ENCODE data around the gene CLN3. TPM values are rescaled to one million over a fixed set of nuclear protein-coding genes. Genes with fewer than 3 reads are reported as not detected.
"Not testable (repeated sequence)": the region's sequence is repeated elsewhere in the genome, so short reads cannot be mapped to it uniquely, and the experiment has no call there.

The CLN3 gene
- total RNA-seq, 1 experiment from 2014 or later, result 62.7 TPM

DNA sequence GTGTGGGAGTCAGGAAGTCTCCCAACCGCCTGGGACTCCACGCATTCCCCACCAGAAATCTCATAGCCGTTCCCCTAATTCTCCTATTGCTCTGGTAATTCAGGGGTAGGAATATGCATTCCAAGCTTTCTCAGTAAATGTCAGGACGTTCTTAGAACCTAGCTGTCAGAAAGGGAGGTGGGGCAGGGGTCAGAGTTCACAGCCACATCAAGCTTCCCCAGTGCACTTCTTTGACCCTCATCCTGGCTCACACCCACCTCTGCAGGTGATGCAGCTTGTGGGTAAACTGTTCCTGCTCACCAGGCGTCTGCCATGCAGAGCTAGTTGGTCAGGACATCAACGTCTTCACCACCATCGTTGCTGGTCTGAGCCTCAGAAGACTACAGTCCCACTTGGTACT lies 28.8 kb upstream of the CLN3 start:
- in situ Hi-C loops (cut with HindIII; ENCODE audit: low sequenced_read_pairs), result no loop called here

DNA sequence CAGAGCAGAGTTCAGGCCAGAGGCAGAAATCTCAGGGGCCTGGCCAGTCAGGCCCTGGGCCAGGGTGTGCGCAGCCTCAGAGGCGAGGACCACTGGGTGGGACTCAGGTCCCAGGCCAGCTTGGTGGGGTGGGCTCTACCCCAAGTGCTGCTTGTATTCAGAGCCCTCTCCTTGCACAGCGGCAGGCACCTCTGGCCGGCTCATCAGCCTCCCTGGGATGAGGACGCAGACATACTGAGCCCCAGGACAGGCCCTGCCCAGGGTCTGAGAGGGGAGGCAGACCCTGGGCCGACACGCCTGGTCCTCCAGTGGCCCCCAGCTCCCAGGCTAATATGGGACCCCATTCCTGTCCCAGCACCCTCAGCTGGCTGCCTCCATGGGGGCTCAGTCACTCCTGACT lies 22.4 kb upstream of the CLN3 start:
- in situ Hi-C loops (cut with HindIII; ENCODE audit: low sequenced_read_pairs), result no loop called here
- DNase-seq (ENCODE audit: low spot score), result no peak

More for the DNA sequence above, 28.8 kb upstream of the CLN3 start:
- no peak for DNase-seq (ENCODE audit: low spot score)

- no peak for DNase-seq (ENCODE audit: low spot score)
Measured at GRCh38 chr16:28513484-28514181, 21.8 kb upstream of the CLN3 start.

GRCh38 chr16:28511801-28512789 lies 20.2 kb upstream of the CLN3 start:
- no peak for DNase-seq (ENCODE audit: low spot score)
- in situ Hi-C loops (cut with HindIII; ENCODE audit: low sequenced_read_pairs), result no loop called here

More at GRCh38 chr16:28513484-28514181, 21.8 kb upstream of the CLN3 start:
- in situ Hi-C loops (cut with HindIII; ENCODE audit: low sequenced_read_pairs), result no loop called here

DNA sequence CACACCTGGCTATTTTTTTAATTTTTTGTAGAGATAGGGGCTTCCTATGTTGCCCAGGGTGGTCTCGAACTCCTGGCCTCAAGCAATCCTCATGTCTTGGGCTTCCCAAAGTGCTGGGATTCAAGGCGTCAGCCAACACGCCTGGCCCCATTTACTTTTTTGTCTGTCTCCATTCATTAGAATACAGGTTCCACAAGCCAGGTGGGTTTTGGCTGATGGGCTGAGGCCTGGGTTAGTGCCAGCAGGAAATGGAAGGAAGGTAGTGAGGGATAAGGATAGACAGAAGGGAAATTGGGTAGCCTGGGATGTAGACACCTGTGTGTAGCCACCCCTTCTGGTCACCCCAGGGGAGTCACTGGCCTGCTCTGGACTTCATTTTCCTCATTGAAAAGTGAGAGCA lies 19.2 kb upstream of the CLN3 start:
- in situ Hi-C loops (cut with HindIII; ENCODE audit: low sequenced_read_pairs), result no loop called here

DNA sequence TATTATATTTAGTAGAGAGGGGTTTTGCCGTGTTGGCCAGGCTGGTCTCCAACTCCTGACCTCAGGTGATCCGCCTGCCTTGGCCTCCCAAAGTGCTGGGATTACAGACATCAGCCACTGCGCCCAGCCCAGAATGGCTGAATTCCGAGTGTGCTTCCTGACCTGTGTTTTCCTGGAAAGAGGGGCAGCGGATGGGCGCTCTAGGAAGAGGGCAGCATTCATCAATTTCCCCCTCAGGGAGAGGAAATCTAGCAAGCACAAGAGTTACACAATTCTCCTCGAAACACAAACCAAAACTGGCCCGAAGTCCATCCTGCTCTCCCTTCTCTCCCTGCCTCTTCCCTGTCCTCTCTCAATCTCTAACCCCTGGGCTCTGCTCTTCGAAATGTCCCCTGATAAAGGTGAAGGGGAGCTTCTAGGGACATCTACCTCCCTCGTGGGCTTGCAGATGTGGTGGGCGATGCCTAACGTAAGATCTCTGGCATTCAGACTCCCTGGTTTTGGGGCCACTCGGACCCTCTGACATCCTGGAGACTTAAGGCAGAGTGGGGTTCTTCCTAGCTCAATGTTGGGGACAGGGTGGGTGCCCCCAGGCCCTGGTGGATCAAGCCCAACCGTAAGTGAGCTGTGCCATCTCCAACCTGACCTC lies 13.7 kb upstream of the CLN3 start:
- DNase-seq (ENCODE audit: low spot score), result no peak
- in situ Hi-C loops (cut with HindIII; ENCODE audit: low sequenced_read_pairs), result no loop called here

More for the DNA sequence above, 19.2 kb upstream of the CLN3 start:
- no peak for DNase-seq (ENCODE audit: low spot score)

DNA sequence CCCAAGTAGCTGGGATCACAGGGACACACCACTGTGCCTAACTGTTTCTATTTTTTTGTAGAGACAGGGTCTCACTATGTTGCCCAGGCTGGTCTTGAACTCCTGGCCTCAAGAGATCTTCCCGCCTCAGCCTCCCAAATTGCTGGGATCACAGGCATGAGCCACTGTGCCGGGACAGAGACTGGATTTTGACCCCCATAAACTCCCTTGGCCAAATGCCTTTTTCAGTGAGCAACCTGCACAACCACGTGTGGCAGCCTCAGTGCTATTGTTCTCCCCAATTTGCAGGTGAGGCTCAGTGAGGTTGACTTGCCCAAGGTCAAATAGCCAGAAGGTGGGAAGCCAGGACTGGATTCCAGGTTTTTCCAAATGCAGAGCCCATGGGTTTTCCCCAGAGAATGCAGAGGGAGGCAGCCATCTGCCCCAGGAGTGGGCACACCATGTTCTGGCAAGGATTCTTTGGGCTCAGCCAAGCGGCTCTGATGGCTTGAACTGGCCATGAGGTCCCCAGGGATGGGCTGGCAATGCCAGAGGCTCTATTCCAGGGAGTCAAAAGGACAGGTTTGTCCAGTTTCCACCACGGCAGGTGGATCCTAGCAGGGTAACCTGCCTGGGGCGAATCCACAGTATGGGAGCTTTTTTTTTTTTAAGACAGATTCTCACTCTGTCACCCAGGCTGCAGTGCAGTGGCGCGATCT lies 13.0 kb upstream of the CLN3 start:
- in situ Hi-C loops (cut with HindIII; ENCODE audit: low sequenced_read_pairs), result no loop called here
- DNase-seq (ENCODE audit: low spot score), result no peak

- DNase-seq (ENCODE audit: low spot score), result no peak
- in situ Hi-C loops (cut with HindIII; ENCODE audit: low sequenced_read_pairs), result no loop called here
Measured at GRCh38 chr16:28503470-28504259, 11.8 kb upstream of the CLN3 start.

GRCh38 chr16:28502290-28502689 lies 10.4 kb upstream of the CLN3 start:
- DNase-seq (ENCODE audit: low spot score), result no peak
- in situ Hi-C loops (cut with HindIII; ENCODE audit: low sequenced_read_pairs), result no loop called here

DNA sequence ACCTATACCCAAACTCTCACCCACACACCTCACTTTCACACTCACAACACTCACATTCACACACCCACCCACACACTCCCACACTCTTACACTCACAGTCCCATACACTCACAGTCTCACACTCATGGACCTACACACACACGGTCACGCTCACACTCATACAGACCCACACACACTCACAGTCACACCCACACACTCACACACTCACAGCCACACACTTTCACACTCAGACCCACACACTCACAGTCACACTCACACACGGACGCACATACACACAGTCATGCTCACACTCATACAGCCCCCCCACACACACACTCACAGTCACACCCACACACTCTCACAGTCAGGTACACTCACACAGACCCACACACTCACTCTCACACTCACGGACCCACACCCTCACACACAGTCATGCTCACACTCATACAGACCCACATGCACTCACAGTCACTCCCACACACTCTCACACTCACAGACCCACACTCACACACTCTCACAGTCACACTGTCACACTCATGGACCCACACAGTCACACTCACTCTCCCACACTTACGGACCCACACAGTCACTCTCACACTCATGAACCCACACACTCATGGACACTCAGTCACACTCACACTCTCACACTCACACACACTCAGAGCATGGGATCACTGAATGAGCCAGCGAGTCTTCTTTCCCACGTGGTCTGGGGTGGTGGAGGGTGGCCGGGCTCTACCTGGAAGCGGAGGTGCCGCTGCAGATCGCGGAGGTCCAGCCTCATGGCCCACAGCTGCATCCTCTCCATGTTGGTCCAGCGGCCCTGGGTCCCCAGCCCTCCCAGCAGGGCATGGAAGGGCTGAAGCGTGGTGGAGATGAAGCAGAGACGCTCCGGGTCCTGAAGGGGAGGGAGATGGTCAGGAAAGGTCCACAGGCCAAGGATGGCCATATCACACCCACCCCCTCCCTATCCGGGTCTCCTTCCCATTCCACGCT lies 9.7 kb upstream of the CLN3 start:
- no peak for DNase-seq (ENCODE audit: low spot score)
- in situ Hi-C loops (cut with HindIII; ENCODE audit: low sequenced_read_pairs), result no loop called here

DNA sequence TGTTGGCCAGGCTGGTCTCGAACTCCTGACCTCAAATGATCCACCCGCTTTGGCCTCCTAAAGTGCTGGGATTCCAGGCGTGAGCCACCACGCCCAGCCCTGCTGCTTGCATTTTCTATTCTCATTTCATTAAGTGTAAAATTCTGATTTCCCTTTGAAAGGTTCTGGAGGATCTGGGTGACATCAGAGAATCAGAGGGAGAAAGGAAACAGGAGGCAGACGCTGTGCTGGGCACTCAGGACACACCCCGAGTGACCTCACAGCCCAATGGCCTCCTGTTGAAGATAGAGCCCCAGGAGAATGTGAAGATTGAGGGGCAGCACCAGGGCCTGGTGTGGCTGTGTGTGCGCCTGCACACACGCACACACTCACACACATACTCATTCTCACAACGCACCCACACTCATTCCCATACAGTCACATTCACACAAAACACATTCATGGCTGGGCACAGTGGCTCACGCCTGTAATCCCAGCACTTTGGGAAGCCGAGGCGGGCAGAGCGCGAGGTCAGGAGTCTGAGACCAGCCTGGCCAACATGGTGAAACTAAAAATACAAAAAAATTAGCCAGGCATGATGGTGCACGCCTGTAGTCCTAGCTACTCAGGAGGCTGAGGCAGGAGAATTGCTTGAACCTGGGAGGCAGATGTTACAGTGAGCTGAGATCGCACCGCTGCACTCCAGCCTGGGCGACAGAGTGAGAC lies 8.8 kb upstream of the CLN3 start:
- DNase-seq (ENCODE audit: low spot score); in situ Hi-C loops (cut with HindIII; ENCODE audit: low sequenced_read_pairs): not testable (repeated sequence)

DNA sequence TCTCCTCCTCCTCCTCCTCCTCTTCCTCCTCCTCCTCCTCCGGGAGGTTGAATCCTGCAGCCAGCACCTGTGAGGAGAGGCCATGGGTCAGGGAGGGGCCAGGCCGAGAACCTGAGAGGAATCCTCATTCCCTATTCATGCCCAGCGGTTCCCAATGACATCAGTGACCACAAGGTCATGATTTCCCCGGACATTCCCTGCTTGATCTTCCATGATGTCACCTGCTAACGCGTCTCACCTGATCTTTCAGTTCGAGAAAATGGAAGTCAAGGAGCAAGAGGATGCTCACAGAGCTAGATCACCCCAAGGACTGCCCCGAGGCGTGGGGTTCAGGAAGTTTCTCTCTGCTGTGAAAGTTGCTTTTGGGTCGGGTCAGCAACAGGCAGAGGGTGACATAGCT lies 8.0 kb upstream of the CLN3 start:
- DNase-seq (ENCODE audit: low spot score), result no peak
- in situ Hi-C loops (cut with HindIII; ENCODE audit: low sequenced_read_pairs), result no loop called here

- no peak for DNase-seq (ENCODE audit: low spot score)
- in situ Hi-C loops (cut with HindIII; ENCODE audit: low sequenced_read_pairs), result no loop called here
Measured at GRCh38 chr16:28498666-28499381, 7.0 kb upstream of the CLN3 start.

GRCh38 chr16:28497861-28498599 lies 6.2 kb upstream of the CLN3 start:
- in situ Hi-C loops (cut with HindIII; ENCODE audit: low sequenced_read_pairs), result no loop called here

DNA sequence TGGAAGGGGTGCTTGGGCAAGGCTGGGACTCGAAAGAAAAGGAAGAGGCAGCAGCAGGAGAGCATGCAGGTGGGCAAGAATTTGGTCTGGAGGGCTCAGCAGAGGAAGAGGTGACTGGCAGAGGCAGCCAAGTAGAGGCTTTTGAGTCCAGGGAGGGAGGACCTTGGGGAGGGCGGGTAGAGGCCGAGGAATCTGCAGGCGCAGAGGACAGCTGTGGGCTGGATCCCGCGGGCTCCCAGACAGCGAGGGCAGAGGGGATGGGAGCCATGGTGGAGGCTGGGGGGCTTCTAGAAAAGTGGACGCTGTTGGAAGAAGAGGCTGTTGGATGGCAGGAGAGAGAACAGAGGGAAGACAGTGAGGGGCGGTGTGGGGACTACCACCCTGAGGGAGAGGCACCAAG lies 5.5 kb upstream of the CLN3 start:
- DNase-seq (ENCODE audit: low spot score), result no peak
- in situ Hi-C loops (cut with HindIII; ENCODE audit: low sequenced_read_pairs), result no loop called here

More at GRCh38 chr16:28497861-28498599, 6.2 kb upstream of the CLN3 start:
- no peak for DNase-seq (ENCODE audit: low spot score)

GRCh38 chr16:28496844-28497243 lies 5.0 kb upstream of the CLN3 start:
- in situ Hi-C loops (cut with HindIII; ENCODE audit: low sequenced_read_pairs), result no loop called here
- DNase-seq (ENCODE audit: low spot score), result no peak
